B cell (primary cell): Measurements from ENCODE around the gene PIP5KL1. TPM values are rescaled to one million over a fixed set of nuclear protein-coding genes. Genes with fewer than 3 reads are reported as not detected.

ENCODE experiments used
- ATAC-seq: fragments of 200-7000 bp; cut with Tn5 transposase; one replicate; pipeline ENCODE4 v1.10.0; 2021; ENCODE audit warnings: low read depth, mild to moderate bottlenecking, moderate number of reproducible peaks, moderate library complexity
- CTCF ChIA-PET: fragments of 350-600 bp; sonication (Branson Sonifier 250); formaldehyde crosslinking; loops from one replicate; lab custom pipeline; 2021; ENCODE audit warnings: antibody characterized with exemption, inconsistent platforms; lab: Charles Lee
- POLR2A ChIA-PET: fragments of 350-600 bp; sonication (Branson Sonifier 250); formaldehyde crosslinking; loops from one replicate; lab custom pipeline; 2021; ENCODE audit warnings: antibody characterized with exemption; lab: Charles Lee
- DNase-seq: peaks from one replicate; pipeline ENCODE4 v3.0.0; 2013
- H2AFZ ChIP-seq: 2 replicates; pipeline ENCODE4 v1.6.1; 2012; ENCODE audit warnings: mild to moderate bottlenecking, low read depth, low read length; ENCODE audit not compliant: insufficient read depth, poor library complexity, severe bottlenecking
- H3K27ac ChIP-seq, 2 donors: 1 replicate in 1 of 2; 2 replicates in 1 of 2; pipeline ENCODE4 v1.5.1; 2012 to 2013; ENCODE audit warnings: low read length in 2 of 2, mild to moderate bottlenecking in 2 of 2, moderate library complexity in 1 of 2
- H3K27me3 ChIP-seq, 4 experiments: fragments of 200-600 bp in 1 of 4; sonication (generic) in 1 of 4; replicated peaks in 1 of 4; 1 replicate in 2 of 4; 2 replicates in 2 of 4; pipeline versions ENCODE4 v1.6.1 to v1.7.0; 2013 to 2016; ENCODE audit warnings: low read length in 3 of 4, mild to moderate bottlenecking in 2 of 4, mixed read lengths in 1 of 4, moderate library complexity in 1 of 4; ENCODE audit not compliant: insufficient read depth in 4 of 4, control insufficient read depth in 3 of 4; ENCODE audit errors: control extremely low read depth in 1 of 4
- H3K36me3 ChIP-seq, 2 experiments: replicated peaks in 1 of 2; 1 replicate in 1 of 2; 2 replicates in 1 of 2; pipeline versions ENCODE4 v1.6.1 to v1.7.1; 2013; ENCODE audit warnings: low read length in 1 of 2; ENCODE audit not compliant: insufficient read depth in 2 of 2, control insufficient read depth in 1 of 2; ENCODE audit errors: control extremely low read depth in 1 of 2, extremely low read depth in 1 of 2
- H3K4me1 ChIP-seq, 2 donors: fragments of 200-600 bp in 1 of 2; sonication (generic) in 1 of 2; 1 replicate in 1 of 2; 2 replicates in 1 of 2; pipeline versions ENCODE4 v1.5.1 to v1.6.1; 2013 to 2017; ENCODE audit warnings: low read length in 2 of 2; ENCODE audit not compliant: control insufficient read depth in 2 of 2, insufficient read depth in 2 of 2
- H3K4me2 ChIP-seq: replicated peaks from 2 replicates; pipeline ENCODE3; 2012; ENCODE audit warnings: mild to moderate bottlenecking, low read depth, low read length; ENCODE audit not compliant: poor library complexity, severe bottlenecking
- H3K4me3 ChIP-seq, 5 experiments: fragments of 200-600 bp in 1 of 5; sonication (generic) in 1 of 5; 1 replicate in 3 of 5; 2 replicates in 2 of 5; pipeline versions ENCODE4 v1.5.1 to v1.7.0; 2011 to 2016; ENCODE audit warnings: low read length in 4 of 5, mild to moderate bottlenecking in 4 of 5, low read depth in 2 of 5, control low read depth in 1 of 5, moderate library complexity in 1 of 5; ENCODE audit not compliant: insufficient read depth in 1 of 5; ENCODE audit errors: control extremely low read depth in 1 of 5, extremely low read depth in 1 of 5
- H3K79me2 ChIP-seq: fragments of 200-600 bp; sonication (generic); one replicate; pipeline ENCODE4 v1.6.0; 2016; ENCODE audit warnings: low read length; ENCODE audit not compliant: control insufficient read depth, insufficient read depth
- H3K9ac ChIP-seq: fragments of 200-600 bp; sonication (generic); 2 replicates; pipeline ENCODE4 v1.6.1; 2017; ENCODE audit warnings: mild to moderate bottlenecking, low read length, moderate library complexity
- H3K9me3 ChIP-seq, 3 donors: one replicate each; pipeline versions ENCODE4 v1.6.1 to v1.7.1; 2013; ENCODE audit warnings: low read length in 2 of 3; ENCODE audit not compliant: control insufficient read depth in 2 of 3, insufficient read depth in 1 of 3; ENCODE audit errors: control extremely low read depth in 1 of 3
- H4K20me1 ChIP-seq: 2 replicates; pipeline ENCODE4 v1.6.0; 2012; ENCODE audit warnings: mild to moderate bottlenecking, low read length; ENCODE audit not compliant: insufficient read depth, control insufficient read depth, poor library complexity, severe bottlenecking
- H3K27ac Mint-ChIP-seq: one replicate; pipeline ENCODE4 v1.8.0; 2021; ENCODE audit warnings: mixed read lengths
- H3K27me3 Mint-ChIP-seq: one replicate; pipeline ENCODE4 v1.8.0; 2021; ENCODE audit warnings: mixed read lengths
- H3K4me1 Mint-ChIP-seq: one replicate; pipeline ENCODE4 v1.8.0; 2021; ENCODE audit warnings: mixed read lengths
- H3K4me3 Mint-ChIP-seq: one replicate; pipeline ENCODE4 v1.8.0; 2021; ENCODE audit warnings: mixed read lengths
- H3K9me3 Mint-ChIP-seq: one replicate; pipeline ENCODE4 v1.8.0; 2022; ENCODE audit warnings: mixed read lengths; ENCODE audit not compliant: insufficient read depth
- CTCF ChIP-seq: fragments of 200-600 bp; IDR thresholded peaks from one replicate; pipeline ENCODE4 v1.8.0; 2022; ENCODE audit warnings: antibody characterized with exemption, mild to moderate bottlenecking
- EZH2 ChIP-seq: IDR thresholded peaks from 2 replicates; pipeline ENCODE4 v1.6.1; 2012; ENCODE audit warnings: borderline replicate concordance, low read depth, mild to moderate bottlenecking, moderate library complexity, low read length; ENCODE audit not compliant: insufficient read depth, poor library complexity, severe bottlenecking
- WGBS: methylation state at CpG from one replicate; pipeline ENCODE4 v1.1.5; 2013; ENCODE audit warnings: missing lambda C conversion rate; ENCODE audit not compliant: insufficient coverage; 5-methylcytosine and 5-hydroxymethylcytosine counted together
- intact Hi-C: fragments of 100-400 bp; cut with micrococcal nuclease; formaldehyde crosslinking; loops from one replicate; pipeline ENCODE4 v1.10.0; 2022
- polyA plus RNA-seq: library from polyadenylated mRNA; depleted of rRNA; stranded (reverse); fragments of >200 nt; gene quantifications from 2 replicates; pipeline ENCODE4 v1.2.3, GENCODE V29; 2012
- total RNA-seq, 2 donors: library from RNA; stranded (reverse); fragments of 120-200 nt in 1 of 2; gene quantifications; 1 replicate in 1 of 2; 2 replicates in 1 of 2; pipeline versions ENCODE4 v1.2.3 to v1.2.4, GENCODE V29; 2013 to 2022

The PIP5KL1 gene
- total and polyA plus RNA-seq, 2 donors (not counting 1 experiment from before 2014, with no cell fraction given), result 0.75 to 1.4 TPM

DNA sequence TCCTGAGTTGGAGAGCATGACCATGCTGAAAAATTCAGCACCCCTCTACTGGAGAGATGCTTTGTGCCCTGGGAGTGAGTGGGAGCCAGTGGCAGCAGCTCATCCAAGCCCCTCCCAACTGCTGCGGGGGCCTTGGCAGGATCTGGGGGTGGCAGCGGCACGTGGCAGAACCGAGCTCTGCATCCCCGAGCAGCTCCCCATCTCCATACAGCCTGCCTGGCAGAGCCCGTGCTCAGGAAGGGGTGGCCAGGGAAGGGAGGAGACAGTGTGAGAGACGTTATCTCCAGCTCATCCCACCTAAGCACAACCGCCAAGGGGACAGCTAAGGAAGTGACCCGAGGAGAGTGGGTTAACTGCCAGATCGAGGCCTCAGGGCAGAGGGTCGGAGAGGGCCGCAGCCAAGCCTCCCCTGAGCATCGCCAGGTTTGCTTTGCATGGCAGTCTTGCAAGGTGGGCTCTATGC lies 24.3 kb upstream of the PIP5KL1 start:
- Histone ChIP-seq H4K20me1 (peaks cover 86% of the 10 kb centered on the region), H3K9me3 (no peaks in the 10 kb centered on the region), H3K4me3 (no peak overlapping the region), H3K36me3 (peaks cover 0 to 16% of the 10 kb centered on the region in 2 experiments), H3K79me2 (peaks cover 95% of the 10 kb centered on the region), H3K27me3 (no peaks in the 10 kb centered on the region), H3K9ac (no peak overlapping the region), H3K27ac (peak overlapping the region in 1 of 2 donors; percentile 11), H3K4me2 (peak overlapping the region; percentile 33), H2AFZ (no peak overlapping the region), H3K4me1 (peaks cover 8 to 27% of the 10 kb centered on the region in 2 donors)
- CTCF ChIA-PET, result interaction anchor here (0.9 to 12.8 kb wide), 21 partner anchors 8 to 171 kb away, joined by 3 to 251 read pairs (median 8); partner anchors contain the start of gene EEIG1
- intact Hi-C loops, result loop anchor here (1.0 to 5.0 kb wide), 5 partner anchors 16 to 162 kb away; no protein-coding TSS in a partner anchor
- ATAC-seq (no peak), DNase-seq (no peak)
- no peaks in the 10 kb centered on the region for H3K27me3 Mint-ChIP-seq
- 95% methylated on average over 7 of the region's 13 CpGs for WGBS
- no peak for TF ChIP-seq CTCF
- no peak for TF ChIP-seq EZH2
- no peak overlapping the region for H3K4me3 Mint-ChIP-seq
- POLR2A ChIA-PET, result interaction anchor here (0.7 to 2.0 kb wide), 9 partner anchors 10 to 80 kb away, joined by 3 to 14 read pairs (median 4); partner anchors contain the start of gene EEIG1
- no peaks in the 10 kb centered on the region for H3K9me3 Mint-ChIP-seq
- peaks cover 50% of the 10 kb centered on the region for H3K4me1 Mint-ChIP-seq
- no peak overlapping the region for H3K27ac Mint-ChIP-seq
